HEK293T (cell line): Measurements from ENCODE around the gene VSTM1.

Experiments
- CTCF ChIA-PET: fragments of 350-600 bp; formaldehyde crosslinking; extraction: SDS; loops from one replicate; lab custom pipeline; 2021; ENCODE audit warnings: antibody characterized with exemption, inconsistent platforms; lab: Yijun Ruan, JAX
- POLR2A ChIA-PET: fragments of 350-600 bp; formaldehyde crosslinking; extraction: SDS; loops from one replicate; lab custom pipeline; 2020; ENCODE audit warnings: antibody characterized with exemption, inconsistent platforms; lab: Yijun Ruan, JAX
- DNase-seq: peaks from one replicate; pipeline ENCODE4 v3.0.0; 2012; ENCODE audit warnings: mixed read lengths; ENCODE audit errors: extremely low spot score
- ARNT ChIP-seq: fragments of 450-650 bp; IDR thresholded peaks from 2 replicates; pipeline ENCODE4 v1.6.1; 2017; ENCODE audit warnings: mild to moderate bottlenecking
- BHLHE40 ChIP-seq: fragments of 450-650 bp; IDR thresholded peaks from 2 replicates; pipeline ENCODE4 v1.6.1; 2016; ENCODE audit warnings: mild to moderate bottlenecking, moderate library complexity, borderline replicate concordance
- CTBP1 ChIP-seq: fragments of 450-650 bp; IDR thresholded peaks from 2 replicates; pipeline ENCODE4 v1.6.1; 2016; ENCODE audit warnings: borderline replicate concordance
- ELF4 ChIP-seq: fragments of 450-650 bp; IDR thresholded peaks from 2 replicates; pipeline ENCODE4 v1.6.1; 2017; ENCODE audit warnings: antibody characterized with exemption
- FOXA1 ChIP-seq: fragments of 450-650 bp; IDR thresholded peaks from 2 replicates; pipeline ENCODE4 v1.6.1; 2016; ENCODE audit warnings: mild to moderate bottlenecking
- FOXK2 ChIP-seq: fragments of 450-650 bp; IDR thresholded peaks from 2 replicates; pipeline ENCODE4 v1.6.1; 2016; ENCODE audit warnings: mild to moderate bottlenecking
- FOXM1 ChIP-seq: fragments of 450-650 bp; IDR thresholded peaks from 2 replicates; pipeline ENCODE4 v1.6.1; 2017; ENCODE audit warnings: mild to moderate bottlenecking, borderline replicate concordance
- HDGF ChIP-seq: fragments of 450-650 bp; IDR thresholded peaks from 2 replicates; pipeline ENCODE4 v1.6.1; 2017; ENCODE audit warnings: antibody characterized with exemption, borderline replicate concordance
- L3MBTL2 ChIP-seq: fragments of 450-650 bp; conservative IDR thresholded peaks from 2 replicates; pipeline ENCODE4 v1.6.1; 2016; ENCODE audit warnings: mild to moderate bottlenecking
- LEF1 ChIP-seq: fragments of 450-650 bp; IDR thresholded peaks from 2 replicates; pipeline ENCODE4 v1.6.1; 2017; ENCODE audit warnings: mild to moderate bottlenecking, borderline replicate concordance
- NFRKB ChIP-seq: fragments of 450-650 bp; IDR thresholded peaks from 2 replicates; pipeline ENCODE4 v1.6.1; 2016; ENCODE audit warnings: mild to moderate bottlenecking, moderate library complexity
- PKNOX1 ChIP-seq: fragments of 450-650 bp; IDR thresholded peaks from 2 replicates; pipeline ENCODE4 v1.6.1; 2016
- SP1 ChIP-seq: fragments of 450-650 bp; IDR thresholded peaks from 2 replicates; pipeline ENCODE4 v1.6.1; 2017
- SUZ12 ChIP-seq: fragments of 450-650 bp; IDR thresholded peaks from 2 replicates; pipeline ENCODE4 v1.6.1; 2016; ENCODE audit warnings: mild to moderate bottlenecking
- TARDBP ChIP-seq: fragments of 450-650 bp; IDR thresholded peaks from 2 replicates; pipeline ENCODE4 v1.6.1; 2016
- ZNF384 ChIP-seq: fragments of 450-650 bp; IDR thresholded peaks from 2 replicates; pipeline ENCODE4 v1.6.1; 2016

The VSTM1 gene

DNA sequence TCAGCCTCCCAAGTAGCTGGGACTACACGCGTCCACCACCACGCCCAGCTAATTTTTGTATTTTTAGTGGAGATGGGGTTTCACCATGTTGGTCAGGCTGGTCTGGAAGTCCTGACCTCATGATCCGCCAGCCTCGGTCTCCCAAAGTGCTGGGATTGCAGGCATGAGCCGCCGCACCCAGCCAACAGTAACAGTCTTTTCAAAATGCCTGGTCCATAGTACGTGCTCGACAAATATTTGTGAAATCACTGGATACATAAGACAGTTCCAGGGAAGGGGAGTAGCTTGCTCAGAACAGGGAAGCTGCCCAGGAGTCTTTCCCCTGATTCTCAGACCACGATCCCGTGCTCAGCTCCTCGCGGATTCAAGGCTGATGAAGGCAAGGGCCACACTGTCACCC is 41.8 kb downstream of the VSTM1 start:
- TF ChIP-seq FOXM1 (no peak), BHLHE40 (no peak), FOXA1 (no peak), ARNT (no peak)
- no peak for DNase-seq
- POLR2A ChIA-PET = no interaction called here
- CTCF ChIA-PET = interaction anchor here (0.5 kb wide), 1 partner anchor 243 kb away, joined by 3 read pairs; no protein-coding TSS in a partner anchor

GRCh38 chr19:54021363-54021762 is 42.3 kb downstream of the VSTM1 start:
- TF ChIP-seq TARDBP (no peak), PKNOX1 (no peak), ZNF384 (no peak), ARNT (no peak), NFRKB (no peak), FOXA1 (no peak), HDGF (no peak), L3MBTL2 (no peak), SUZ12 (no peak), FOXK2 (no peak), FOXM1 (no peak), CTBP1 (no peak), SP1 (no peak), ELF4 (no peak), BHLHE40 (no peak), LEF1 (no peak)
- ChIA-PET POLR2A (interaction anchor here (1.1 kb wide), 1 partner anchor 41 kb away, joined by 5 read pairs; no protein-coding TSS in a partner anchor), CTCF (no interaction called here)
- DNase-seq = no peak

DNA sequence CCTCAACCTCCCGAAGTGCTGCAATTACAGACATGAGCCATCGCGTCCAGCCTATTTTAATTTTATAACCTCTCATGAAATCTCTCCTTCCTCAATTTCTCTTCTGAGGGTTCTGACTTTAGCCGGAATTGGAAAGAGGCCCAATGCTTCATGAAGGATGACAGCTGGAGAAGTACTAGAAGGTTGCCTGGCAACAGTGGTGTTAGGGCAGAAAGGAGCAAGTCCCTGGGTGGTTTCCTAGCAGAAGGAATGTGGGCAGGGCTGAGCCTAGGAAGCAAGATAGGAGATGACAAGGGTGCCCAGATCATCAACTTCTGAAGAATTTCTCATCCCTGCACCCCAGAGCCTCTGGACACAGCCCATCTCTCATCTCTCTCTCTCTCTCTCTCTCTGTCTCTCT is 46.4 kb downstream of the VSTM1 start:
- DNase-seq = no peak
- ChIA-PET POLR2A (interaction anchor here (1.0 kb wide), 1 partner anchor 37 kb away, joined by 4 read pairs; no protein-coding TSS in a partner anchor), CTCF (interaction anchor here (0.6 to 1.2 kb wide), 3 partner anchors 224 to 1247 kb away, joined by 3 to 5 read pairs (median 3); no protein-coding TSS in a partner anchor)

GRCh38 chr19:54014920-54015560 is 48.7 kb downstream of the VSTM1 start:
- CTCF ChIA-PET = interaction anchor here (0.6 kb wide), 1 partner anchor 177 kb away, joined by 3 read pairs; no protein-coding TSS in a partner anchor
- DNase-seq = peak; percentile 45
- peak; percentile 81 for TF ChIP-seq L3MBTL2
- 0 out of 2 replicates have a peak, but pooled peaks have one; percentile 25 for TF ChIP-seq PKNOX1
- TF ChIP-seq ELF4 = no peak
- no peak for TF ChIP-seq FOXA1
- TF ChIP-seq LEF1 = no peak
- no peak for TF ChIP-seq TARDBP
- no peak for TF ChIP-seq BHLHE40
- TF ChIP-seq FOXM1 = no peak
- no peak for TF ChIP-seq FOXK2
- TF ChIP-seq SP1 = no peak
- TF ChIP-seq CTBP1 = peak; percentile 17; the same call in 1 of the 2 replicates
- no peak for TF ChIP-seq NFRKB
- no peak for TF ChIP-seq SUZ12
- POLR2A ChIA-PET = interaction anchor here (1.1 kb wide), 1 partner anchor 24 kb away, joined by 3 read pairs; the partner anchor contains the start of gene CACNG6

More for the DNA sequence above, 46.4 kb downstream of the VSTM1 start:
- TF ChIP-seq L3MBTL2 (no peak), SUZ12 (no peak), LEF1 (no peak), ZNF384 (no peak), FOXA1 (no peak), BHLHE40 (no peak), HDGF (no peak), FOXK2 (no peak), TARDBP (no peak), CTBP1 (no peak), FOXM1 (no peak), SP1 (no peak)

DNA sequence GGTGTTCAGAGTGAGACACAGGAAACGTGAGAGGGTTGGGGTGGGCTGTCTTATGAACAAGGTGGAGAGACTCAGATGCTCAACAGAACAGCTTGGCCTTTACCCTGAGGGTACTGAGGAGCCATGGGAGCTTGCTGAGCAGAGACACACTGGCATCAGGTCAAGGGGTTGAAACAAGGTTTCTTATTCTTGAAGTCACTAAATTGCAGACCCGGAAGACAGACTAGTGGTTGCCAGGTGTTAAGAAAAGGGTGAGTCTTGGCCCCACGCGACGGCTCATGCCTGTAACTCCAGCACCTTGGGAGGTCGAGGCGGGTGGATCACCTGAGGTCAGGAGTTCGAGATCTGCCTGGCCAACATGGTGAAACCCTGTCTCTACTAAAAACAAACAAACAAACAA is 49.8 kb downstream of the VSTM1 start:
- ChIA-PET CTCF (no interaction called here), POLR2A (interaction anchor here (1.0 kb wide), 1 partner anchor 34 kb away, joined by 3 read pairs; no protein-coding TSS in a partner anchor)
- no peak for DNase-seq
- TF ChIP-seq TARDBP (no peak), PKNOX1 (no peak), SUZ12 (no peak), L3MBTL2 (no peak), FOXA1 (no peak)

DNA sequence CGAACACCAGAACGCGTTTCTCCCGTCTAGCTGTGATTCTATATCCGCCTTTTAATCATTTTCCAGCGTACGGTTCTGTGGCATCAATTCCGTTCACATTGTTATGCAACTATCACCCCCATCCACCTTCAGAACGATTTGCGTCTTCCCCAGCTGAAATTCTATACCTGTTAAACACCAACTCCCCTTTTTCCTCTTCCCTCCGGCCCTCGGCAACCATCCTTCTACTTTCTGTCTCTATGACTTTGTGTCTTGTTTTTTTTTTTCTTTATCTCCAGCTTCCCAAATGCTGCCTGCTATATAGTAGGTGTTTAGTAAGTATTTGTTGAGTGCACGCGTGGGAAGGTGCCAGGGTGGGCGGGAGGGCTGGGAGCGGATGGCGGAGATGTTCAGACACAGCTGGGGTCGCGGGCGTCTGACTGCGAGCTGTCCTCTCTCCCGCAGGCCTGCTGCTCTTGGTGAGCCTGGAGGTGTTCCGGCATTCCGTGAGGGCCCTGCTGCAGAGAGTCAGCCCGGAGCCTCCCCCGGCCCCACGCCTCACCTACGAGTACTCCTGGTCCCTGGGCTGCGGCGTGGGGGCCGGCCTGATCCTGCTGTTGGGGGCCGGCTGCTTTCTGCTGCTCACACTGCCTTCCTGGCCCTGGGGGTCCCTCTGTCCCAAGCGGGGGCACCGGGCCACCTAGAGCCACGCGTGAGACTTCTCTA is 52.0 kb downstream of the VSTM1 start:
- DNase-seq = peak; percentile 2
- ChIA-PET POLR2A (interaction anchor here (1.4 kb wide), 1 partner anchor 31 kb away, joined by 3 read pairs; no protein-coding TSS in a partner anchor), CTCF (no interaction called here)
- TF ChIP-seq SUZ12 (no peak), BHLHE40 (no peak), ELF4 (no peak), SP1 (no peak), ZNF384 (no peak), FOXM1 (no peak), L3MBTL2 (no peak), FOXA1 (no peak), PKNOX1 (no peak), CTBP1 (no peak), NFRKB (no peak), ARNT (no peak), TARDBP (no peak), HDGF (no peak), FOXK2 (no peak), LEF1 (no peak)
